Right lobe of liver (tissue), 4 donors: ENCODE results near the gene MCC.

Source experiments
- CTCF ChIP-seq, 4 donors: fragments of 200-600 bp in 3 of 4; fragments of 450-650 bp in 1 of 4; IDR thresholded peaks; one replicate each; pipeline versions ENCODE4 v1.5.1 to v1.8.0; 2016 to 2022; ENCODE audit warnings: antibody characterized with exemption in 4 of 4, mild to moderate bottlenecking in 2 of 4
- POLR2A ChIP-seq: fragments of 450-650 bp; IDR thresholded peaks from one replicate; pipeline ENCODE4 v1.6.1; 2017; ENCODE audit warnings: antibody characterized with exemption, mild to moderate bottlenecking
- donor health status: DM: no; HTN: no; CAD: no.
- donor health status: DM: no; HTN: no; CAD: no.
- donor health status: DM: no; HTN: yes; CAD: no.

GRCh38 chr5:113230711-113231652 lies 257.3 kb downstream of the MCC start:
- TF ChIP-seq CTCF (IDR thresholded peaks at IDR 0.05) (no peak), POLR2A (no peak)
